Spleen (tissue), 7 donors: Measurements from ENCODE around the gene ST6GAL1.

ENCODE experiments used
- CTCF ChIP-seq, 11 experiments: fragments of 200-600 bp in 7 of 11; fragments of 450-650 bp in 4 of 11; sonication (generic) in 4 of 11; IDR thresholded peaks in 8 of 11; conservative IDR thresholded peaks in 3 of 11; 1 replicate in 7 of 11; 2 replicates in 4 of 11; pipeline versions ENCODE4 v1.4.0 to v1.8.0; 2016 to 2021; ENCODE audit warnings: antibody characterized with exemption in 11 of 11, inconsistent platforms in 4 of 11, mild to moderate bottlenecking in 1 of 11
- POLR2A ChIP-seq, 3 donors: fragments of 450-650 bp; IDR thresholded peaks; one replicate each; pipeline ENCODE4 v1.5.1; 2017; ENCODE audit warnings: antibody characterized with exemption in 3 of 3, mild to moderate bottlenecking in 1 of 3
- POLR2AphosphoS5 ChIP-seq, 3 donors: sonication (generic); formaldehyde crosslinking; IDR thresholded peaks; one replicate each; pipeline ENCODE4 v1.5.1; 2017; ENCODE audit warnings: antibody characterized with exemption in 3 of 3
- donor health status: DM: no; HTN: no; CAD: no; lungs with moderate emphysema.
- donor health status: DM: no; HTN: no; CAD: no.
- donor health status: DM: no; HTN: no; CAD: no.

- TF ChIP-seq CTCF (IDR thresholded peaks at IDR 0.05 in 8 of 11, conservative IDR thresholded peaks at IDR 0.05 in 3 of 11) = no peak
- no peak for TF ChIP-seq POLR2A (IDR thresholded peaks at IDR 0.05)
- peak in 1 of 3 donors; percentile 59 for TF ChIP-seq POLR2AphosphoS5 (IDR thresholded peaks at IDR 0.05)
These were observed 85.7 kb downstream of the ST6GAL1 start for GRCh38 chr3:187015903-187016638.
